HEK293 (cell line): Measurements from ENCODE around the gene NOL6.

Experiments
- ELK4 ChIP-seq: IDR thresholded peaks from 2 replicates; pipeline ENCODE4 v1.6.1; 2011; ENCODE audit warnings: mild to moderate bottlenecking, low read depth, low read length, borderline replicate concordance
- HOXC10 ChIP-seq: sonication (generic); formaldehyde crosslinking; IDR thresholded peaks from 2 replicates; pipeline ENCODE4 v1.8.1; 2023; ENCODE audit warnings: mild to moderate bottlenecking, missing genetic modification reagents
- HOXD13 ChIP-seq: sonication (generic); formaldehyde crosslinking; IDR thresholded peaks from 2 replicates; pipeline ENCODE4 v1.8.0; 2022; ENCODE audit warnings: missing genetic modification reagents, borderline replicate concordance
- IKZF3 ChIP-seq: fragments of 450-650 bp; IDR thresholded peaks from 2 replicates; pipeline ENCODE4 v1.5.0; 2018; ENCODE audit warnings: missing biosample characterization, mild to moderate bottlenecking, missing genetic modification characterization, moderate library complexity
- KLF9 ChIP-seq: fragments of 450-650 bp; formaldehyde crosslinking; IDR thresholded peaks from 2 replicates; pipeline ENCODE4 v1.5.1; 2016; ENCODE audit warnings: missing biosample characterization, missing genetic modification characterization, low read depth
- PBX3 ChIP-seq: sonication (generic); formaldehyde crosslinking; IDR thresholded peaks from 2 replicates; pipeline ENCODE4 v1.8.1; 2022; ENCODE audit warnings: mild to moderate bottlenecking, moderate library complexity, missing genetic modification reagents
- REPIN1 ChIP-seq: fragments of 450-650 bp; formaldehyde crosslinking; IDR thresholded peaks from 2 replicates; pipeline ENCODE4 v1.5.1; 2017; ENCODE audit warnings: missing biosample characterization, missing genetic modification characterization, low read depth
- TCF7L2 ChIP-seq: IDR thresholded peaks from 2 replicates; pipeline ENCODE4 v1.6.1; 2011; ENCODE audit warnings: low read depth, mild to moderate bottlenecking, inconsistent platforms, low read length, moderate library complexity, borderline replicate concordance
- WT1 ChIP-seq: fragments of 450-650 bp; formaldehyde crosslinking; IDR thresholded peaks from 2 replicates; pipeline ENCODE4 v1.5.1; 2016; ENCODE audit warnings: missing biosample characterization, missing genetic modification characterization
- YY2 ChIP-seq: fragments of 450-650 bp; formaldehyde crosslinking; IDR thresholded peaks from 2 replicates; pipeline ENCODE4 v1.5.1; 2016; ENCODE audit warnings: missing biosample characterization, missing genetic modification characterization
- ZBTB1 ChIP-seq: fragments of 450-650 bp; formaldehyde crosslinking; IDR thresholded peaks from 2 replicates; pipeline ENCODE4 v1.5.1; 2016; ENCODE audit warnings: missing biosample characterization, missing genetic modification characterization
- ZBTB17 ChIP-seq: fragments of 450-650 bp; formaldehyde crosslinking; IDR thresholded peaks from 2 replicates; pipeline ENCODE4 v1.5.1; 2016; ENCODE audit warnings: missing biosample characterization, missing genetic modification characterization
- ZEB2 ChIP-seq: fragments of 450-650 bp; formaldehyde crosslinking; IDR thresholded peaks from 2 replicates; pipeline ENCODE4 v1.5.1; 2016; ENCODE audit warnings: missing biosample characterization, missing genetic modification characterization
- ZNF112 ChIP-seq: fragments of 450-650 bp; formaldehyde crosslinking; IDR thresholded peaks from 2 replicates; pipeline ENCODE4 v1.5.0; 2017; ENCODE audit warnings: missing biosample characterization, missing genetic modification characterization
- ZNF2 ChIP-seq: fragments of 450-650 bp; formaldehyde crosslinking; IDR thresholded peaks from 2 replicates; pipeline ENCODE4 v1.5.1; 2016; ENCODE audit warnings: missing biosample characterization, missing genetic modification characterization
- ZNF274 ChIP-seq, 2 experiments: fragments of 200-500 bp in 1 of 2; fragments of 450-650 bp in 1 of 2; sonication (Bioruptor generic) in 1 of 2; formaldehyde crosslinking in 1 of 2; IDR thresholded peaks; 2 replicates each; pipeline versions ENCODE4 v1.5.1 to v1.6.1; 2014 to 2016; ENCODE audit warnings: borderline replicate concordance in 1 of 2, inconsistent platforms in 1 of 2, low read length in 1 of 2, missing biosample characterization in 1 of 2, missing genetic modification characterization in 1 of 2
- ZNF311 ChIP-seq: fragments of 450-650 bp; formaldehyde crosslinking; IDR thresholded peaks from 2 replicates; pipeline ENCODE4 v1.5.1; 2017; ENCODE audit warnings: missing biosample characterization, missing genetic modification characterization, borderline replicate concordance
- ZNF341 ChIP-seq: fragments of 450-650 bp; formaldehyde crosslinking; IDR thresholded peaks from 2 replicates; pipeline ENCODE4; 2016; ENCODE audit warnings: low read depth, missing biosample characterization, missing genetic modification characterization
- ZNF366 ChIP-seq: fragments of 450-650 bp; formaldehyde crosslinking; conservative IDR thresholded peaks from 2 replicates; pipeline ENCODE4 v1.5.1; 2016; ENCODE audit warnings: missing biosample characterization, missing genetic modification characterization
- ZNF394 ChIP-seq: fragments of 450-650 bp; formaldehyde crosslinking; IDR thresholded peaks from 2 replicates; pipeline ENCODE4 v1.5.1; 2016; ENCODE audit warnings: missing biosample characterization, missing genetic modification characterization, mild to moderate bottlenecking, moderate library complexity, borderline replicate concordance
- ZNF521 ChIP-seq: fragments of 450-650 bp; formaldehyde crosslinking; IDR thresholded peaks from 2 replicates; pipeline ENCODE4 v1.5.1; 2017; ENCODE audit warnings: missing biosample characterization, mild to moderate bottlenecking, missing genetic modification characterization
- ZNF548 ChIP-seq: fragments of 450-650 bp; formaldehyde crosslinking; IDR thresholded peaks from 2 replicates; pipeline ENCODE4 v1.5.1; 2016; ENCODE audit warnings: missing biosample characterization, missing genetic modification characterization
- ZNF560 ChIP-seq: fragments of 450-650 bp; formaldehyde crosslinking; IDR thresholded peaks from 2 replicates; pipeline ENCODE4 v1.5.1; 2017; ENCODE audit warnings: missing biosample characterization, missing genetic modification characterization, borderline replicate concordance
- ZNF596 ChIP-seq: fragments of 450-650 bp; IDR thresholded peaks from 2 replicates; pipeline ENCODE4 v1.5.0; 2018; ENCODE audit warnings: missing biosample characterization, mild to moderate bottlenecking, missing genetic modification characterization, moderate library complexity
- ZNF677 ChIP-seq: fragments of 450-650 bp; IDR thresholded peaks from 2 replicates; pipeline ENCODE4 v1.5.0; 2018; ENCODE audit warnings: missing biosample characterization, mild to moderate bottlenecking, missing genetic modification characterization, moderate library complexity
- ZNF776 ChIP-seq: fragments of 450-650 bp; formaldehyde crosslinking; IDR thresholded peaks from 2 replicates; pipeline ENCODE4 v1.5.0; 2017; ENCODE audit warnings: missing biosample characterization, missing genetic modification characterization, borderline replicate concordance
- ZNF777 ChIP-seq: fragments of 450-650 bp; formaldehyde crosslinking; IDR thresholded peaks from 2 replicates; pipeline ENCODE4 v1.5.1; 2017; ENCODE audit warnings: missing biosample characterization, missing genetic modification characterization, borderline replicate concordance
- ZNF837 ChIP-seq: fragments of 450-650 bp; formaldehyde crosslinking; IDR thresholded peaks from 2 replicates; pipeline ENCODE4 v1.5.1; 2016; ENCODE audit warnings: missing biosample characterization, missing genetic modification characterization
- ZSCAN23 ChIP-seq: fragments of 450-650 bp; formaldehyde crosslinking; IDR thresholded peaks from 2 replicates; pipeline ENCODE4 v1.5.1; 2016; ENCODE audit warnings: missing biosample characterization, missing genetic modification characterization
- TF ChIP-seq, protein P1 (sequence below): fragments of 450-650 bp; formaldehyde crosslinking; IDR thresholded peaks from 2 replicates; pipeline ENCODE4 v1.5.1; 2016; ENCODE audit warnings: missing biosample characterization, missing genetic modification characterization
- TF ChIP-seq, protein P2 (sequence below): fragments of 450-650 bp; formaldehyde crosslinking; IDR thresholded peaks from 2 replicates; pipeline ENCODE4 v1.5.1; 2016; ENCODE audit warnings: missing biosample characterization, missing genetic modification characterization

The NOL6 gene

DNA sequence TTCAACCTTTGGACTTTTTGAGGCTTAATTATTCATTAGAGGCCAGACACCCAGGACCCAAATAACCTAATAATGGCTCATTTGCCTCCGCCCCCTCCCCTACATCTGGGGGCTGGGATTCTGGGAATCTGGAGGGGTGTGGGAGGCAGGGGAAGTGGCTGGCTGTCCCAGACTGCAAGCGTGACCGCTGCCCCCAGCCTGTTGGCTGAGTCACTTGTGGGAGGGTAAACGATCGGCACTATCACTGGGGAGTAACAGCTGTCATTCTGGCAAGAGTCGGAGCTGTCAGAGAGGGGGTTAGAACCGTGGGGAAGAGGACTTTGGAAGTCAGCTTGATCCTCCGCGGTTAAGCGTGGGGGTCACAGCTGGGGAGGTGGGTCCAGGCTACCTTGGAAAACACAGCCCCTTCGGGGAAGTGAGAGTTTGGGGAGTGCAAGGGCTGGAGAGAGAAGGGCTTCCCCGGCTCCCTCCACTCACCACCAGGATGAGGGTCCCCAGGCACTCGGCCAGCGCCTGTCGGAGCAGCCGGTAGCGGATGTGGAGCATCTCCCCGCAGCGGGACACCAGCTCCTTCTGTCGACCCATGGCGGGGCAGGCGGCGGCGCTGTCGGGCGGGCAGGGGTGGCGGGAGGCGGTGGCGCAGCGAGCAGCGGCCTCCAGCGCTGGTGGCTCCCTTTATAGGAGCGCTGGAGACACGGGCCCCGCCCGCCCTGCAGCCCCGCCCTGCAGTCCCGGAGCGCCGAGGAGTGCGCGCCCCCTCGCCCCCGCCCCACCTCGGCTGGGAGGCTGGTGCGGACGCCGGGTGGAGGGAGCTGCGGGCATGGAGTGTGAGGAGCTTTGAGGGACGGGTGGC is 26.6 kb downstream of the NOL6 start, which contains the start of gene AQP3 (continued):
- no peak for TF ChIP-seq ZNF677
- peak; percentile 36; the same call in 1 of the 2 replicates for TF ChIP-seq ZNF394 (tag by site-specific recombination)
- TF ChIP-seq ZNF341 (tag by site-specific recombination), result peak; percentile 89
- TF ChIP-seq ZNF274 (IDR thresholded peaks at IDR 0.05; ENCODE audit: low read length), result no peak
- TF ChIP-seq ZNF274 (tag by site-specific recombination; IDR thresholded peaks at IDR 0.05; ENCODE audit: borderline replicate concordance), result no peak
- TF ChIP-seq ZNF837 (tag by site-specific recombination), result no peak
- TF ChIP-seq HOXC10 (CRISPR knock-in tag), result no peak
- TF ChIP-seq ZNF776, result no peak
- TF ChIP-seq ZNF521 (tag by site-specific recombination), result no peak
- TF ChIP-seq, protein P1, sequence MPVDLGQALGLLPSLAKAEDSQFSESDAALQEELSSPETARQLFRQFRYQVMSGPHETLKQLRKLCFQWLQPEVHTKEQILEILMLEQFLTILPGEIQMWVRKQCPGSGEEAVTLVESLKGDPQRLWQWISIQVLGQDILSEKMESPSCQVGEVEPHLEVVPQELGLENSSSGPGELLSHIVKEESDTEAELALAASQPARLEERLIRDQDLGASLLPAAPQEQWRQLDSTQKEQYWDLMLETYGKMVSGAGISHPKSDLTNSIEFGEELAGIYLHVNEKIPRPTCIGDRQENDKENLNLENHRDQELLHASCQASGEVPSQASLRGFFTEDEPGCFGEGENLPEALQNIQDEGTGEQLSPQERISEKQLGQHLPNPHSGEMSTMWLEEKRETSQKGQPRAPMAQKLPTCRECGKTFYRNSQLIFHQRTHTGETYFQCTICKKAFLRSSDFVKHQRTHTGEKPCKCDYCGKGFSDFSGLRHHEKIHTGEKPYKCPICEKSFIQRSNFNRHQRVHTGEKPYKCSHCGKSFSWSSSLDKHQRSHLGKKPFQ (tag by site-specific recombination), result no peak
- no peak for TF ChIP-seq ZNF311 (tag by site-specific recombination)
- no peak for TF ChIP-seq ZBTB17 (tag by site-specific recombination)
- no peak for TF ChIP-seq HOXD13 (CRISPR knock-in tag)
- TF ChIP-seq YY2 (tag by site-specific recombination), result no peak
- TF ChIP-seq ZNF560, result no peak
- no peak for TF ChIP-seq ELK4
- no peak for TF ChIP-seq IKZF3 (tag by site-specific recombination)
- 0 out of 2 replicates have a peak, but pooled peaks have one; percentile 54 for TF ChIP-seq PBX3 (CRISPR knock-in tag)
- no peak for TF ChIP-seq ZNF548
- TF ChIP-seq, protein P2, sequence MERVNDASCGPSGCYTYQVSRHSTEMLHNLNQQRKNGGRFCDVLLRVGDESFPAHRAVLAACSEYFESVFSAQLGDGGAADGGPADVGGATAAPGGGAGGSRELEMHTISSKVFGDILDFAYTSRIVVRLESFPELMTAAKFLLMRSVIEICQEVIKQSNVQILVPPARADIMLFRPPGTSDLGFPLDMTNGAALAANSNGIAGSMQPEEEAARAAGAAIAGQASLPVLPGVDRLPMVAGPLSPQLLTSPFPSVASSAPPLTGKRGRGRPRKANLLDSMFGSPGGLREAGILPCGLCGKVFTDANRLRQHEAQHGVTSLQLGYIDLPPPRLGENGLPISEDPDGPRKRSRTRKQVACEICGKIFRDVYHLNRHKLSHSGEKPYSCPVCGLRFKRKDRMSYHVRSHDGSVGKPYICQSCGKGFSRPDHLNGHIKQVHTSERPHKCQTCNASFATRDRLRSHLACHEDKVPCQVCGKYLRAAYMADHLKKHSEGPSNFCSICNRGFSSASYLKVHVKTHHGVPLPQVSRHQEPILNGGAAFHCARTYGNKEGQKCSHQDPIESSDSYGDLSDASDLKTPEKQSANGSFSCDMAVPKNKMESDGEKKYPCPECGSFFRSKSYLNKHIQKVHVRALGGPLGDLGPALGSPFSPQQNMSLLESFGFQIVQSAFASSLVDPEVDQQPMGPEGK (tag by site-specific recombination), result peak; percentile 59
- no peak for TF ChIP-seq ZNF366 (tag by site-specific recombination)
- TF ChIP-seq KLF9 (tag by site-specific recombination), result 0 out of 2 replicates have a peak, but pooled peaks have one; percentile 15
- no peak for TF ChIP-seq ZNF112 (tag by site-specific recombination)
- TF ChIP-seq ZNF596 (tag by site-specific recombination), result no peak
- TF ChIP-seq REPIN1 (tag by site-specific recombination), result no peak
- TF ChIP-seq ZSCAN23 (tag by site-specific recombination), result no peak
- peak; percentile 45 for TF ChIP-seq WT1 (tag by site-specific recombination)
- no peak for TF ChIP-seq ZBTB1
- TF ChIP-seq ZNF777 (tag by site-specific recombination), result no peak
- no peak for TF ChIP-seq TCF7L2
- TF ChIP-seq ZNF2 (tag by site-specific recombination), result no peak
- TF ChIP-seq ZEB2 (tag by site-specific recombination), result peak; percentile 57; the same call in 1 of the 2 replicates
